Measurements from ENCODE around the gene PCSK5. TPM values are rescaled to one million over a fixed set of nuclear protein-coding genes. Genes with fewer than 3 reads are reported as not detected.

PCSK5 gene
- total RNA-seq, 1 experiment from 2014 or later, result 6.9 TPM

DNA sequence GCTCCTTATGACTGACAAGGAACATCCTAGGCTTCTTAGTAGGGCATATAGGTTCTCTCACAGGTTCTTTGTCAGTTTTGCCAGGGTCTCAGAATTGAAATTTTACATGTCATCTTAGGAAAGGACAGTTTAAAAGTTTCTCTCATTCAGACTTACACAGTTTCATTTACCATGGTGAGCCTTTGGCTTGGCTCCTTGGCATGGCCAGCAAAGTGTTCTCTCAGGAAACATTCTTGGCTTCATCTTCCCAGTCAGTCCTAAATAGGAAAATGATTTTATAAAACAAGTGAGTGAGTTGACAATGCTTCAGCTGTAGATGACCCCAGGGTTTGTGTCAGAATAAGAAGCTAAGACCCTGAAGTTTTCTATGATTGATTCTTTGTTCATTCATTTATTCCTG lies 191.6 kb downstream of the PCSK5 start (continued):
- no peak for TF ChIP-seq ZFX (IDR thresholded peaks at IDR 0.05)
- TF ChIP-seq, protein P1, sequence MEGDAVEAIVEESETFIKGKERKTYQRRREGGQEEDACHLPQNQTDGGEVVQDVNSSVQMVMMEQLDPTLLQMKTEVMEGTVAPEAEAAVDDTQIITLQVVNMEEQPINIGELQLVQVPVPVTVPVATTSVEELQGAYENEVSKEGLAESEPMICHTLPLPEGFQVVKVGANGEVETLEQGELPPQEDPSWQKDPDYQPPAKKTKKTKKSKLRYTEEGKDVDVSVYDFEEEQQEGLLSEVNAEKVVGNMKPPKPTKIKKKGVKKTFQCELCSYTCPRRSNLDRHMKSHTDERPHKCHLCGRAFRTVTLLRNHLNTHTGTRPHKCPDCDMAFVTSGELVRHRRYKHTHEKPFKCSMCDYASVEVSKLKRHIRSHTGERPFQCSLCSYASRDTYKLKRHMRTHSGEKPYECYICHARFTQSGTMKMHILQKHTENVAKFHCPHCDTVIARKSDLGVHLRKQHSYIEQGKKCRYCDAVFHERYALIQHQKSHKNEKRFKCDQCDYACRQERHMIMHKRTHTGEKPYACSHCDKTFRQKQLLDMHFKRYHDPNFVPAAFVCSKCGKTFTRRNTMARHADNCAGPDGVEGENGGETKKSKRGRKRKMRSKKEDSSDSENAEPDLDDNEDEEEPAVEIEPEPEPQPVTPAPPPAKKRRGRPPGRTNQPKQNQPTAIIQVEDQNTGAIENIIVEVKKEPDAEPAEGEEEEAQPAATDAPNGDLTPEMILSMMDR (IDR thresholded peaks at IDR 0.05 in 2 of 3, conservative IDR thresholded peaks at IDR 0.05 in 1 of 3; ENCODE audit: borderline replicate concordance in 1 of 3, insufficient read depth in 1 of 3, low read depth in 2 of 3, low read length in 2 of 3), result no peak
- TF ChIP-seq, protein P2, sequence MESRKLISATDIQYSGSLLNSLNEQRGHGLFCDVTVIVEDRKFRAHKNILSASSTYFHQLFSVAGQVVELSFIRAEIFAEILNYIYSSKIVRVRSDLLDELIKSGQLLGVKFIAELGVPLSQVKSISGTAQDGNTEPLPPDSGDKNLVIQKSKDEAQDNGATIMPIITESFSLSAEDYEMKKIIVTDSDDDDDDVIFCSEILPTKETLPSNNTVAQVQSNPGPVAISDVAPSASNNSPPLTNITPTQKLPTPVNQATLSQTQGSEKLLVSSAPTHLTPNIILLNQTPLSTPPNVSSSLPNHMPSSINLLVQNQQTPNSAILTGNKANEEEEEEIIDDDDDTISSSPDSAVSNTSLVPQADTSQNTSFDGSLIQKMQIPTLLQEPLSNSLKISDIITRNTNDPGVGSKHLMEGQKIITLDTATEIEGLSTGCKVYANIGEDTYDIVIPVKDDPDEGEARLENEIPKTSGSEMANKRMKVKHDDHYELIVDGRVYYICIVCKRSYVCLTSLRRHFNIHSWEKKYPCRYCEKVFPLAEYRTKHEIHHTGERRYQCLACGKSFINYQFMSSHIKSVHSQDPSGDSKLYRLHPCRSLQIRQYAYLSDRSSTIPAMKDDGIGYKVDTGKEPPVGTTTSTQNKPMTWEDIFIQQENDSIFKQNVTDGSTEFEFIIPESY (IDR thresholded peaks at IDR 0.05; ENCODE audit: extremely low read depth, insufficient replicate concordance, low read length), result no peak

DNA sequence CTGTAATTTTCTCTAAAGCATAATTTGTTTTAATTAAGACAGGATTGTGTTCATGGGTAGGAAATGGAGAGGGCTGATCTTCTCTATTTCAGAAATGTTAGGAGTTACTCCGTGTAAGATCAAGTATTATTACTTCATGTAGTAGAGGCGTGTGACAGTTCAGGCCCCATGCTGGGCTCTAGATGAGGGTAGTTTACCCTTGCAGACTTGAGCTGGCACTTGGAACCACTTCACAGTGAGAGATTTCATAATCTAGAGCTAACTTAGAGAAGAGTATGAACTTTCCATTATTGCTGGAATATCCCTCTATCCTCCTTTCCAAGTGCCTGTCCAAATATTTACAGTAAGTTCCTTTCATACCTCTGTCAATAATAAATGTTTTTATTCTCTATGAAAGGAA lies 195.1 kb downstream of the PCSK5 start:
- H3K9ac ChIP-seq (ENCODE audit: low read length), result no peak overlapping the region
- no peaks in the 10 kb centered on the region for H3K4me1 ChIP-seq (ENCODE audit: control insufficient read depth in 1 of 2, insufficient read depth in 2 of 2, low read length in 2 of 2)
- H3K9me2 ChIP-seq (ENCODE audit: insufficient read depth), result no peaks in the 10 kb centered on the region
- TF ChIP-seq ELF1 (IDR thresholded peaks at IDR 0.05; ENCODE audit: borderline replicate concordance, low read depth), result no peak
- no peak for TF ChIP-seq YY1 (IDR thresholded peaks at IDR 0.05; ENCODE audit: extremely low read depth, insufficient replicate concordance, low read depth, low read length)
- TF ChIP-seq TCF7L2 (IDR thresholded peaks at IDR 0.05; ENCODE audit: borderline replicate concordance, extremely low read depth, insufficient read depth, insufficient read length), result no peak
- TF ChIP-seq ZNF274 (IDR thresholded peaks at IDR 0.05; ENCODE audit: low read depth, low read length), result no peak
- TF ChIP-seq CEBPB (IDR thresholded peaks at IDR 0.05; ENCODE audit: low read depth), result no peak
- H4K20me1 ChIP-seq (ENCODE audit: insufficient read depth), result no peaks in the 10 kb centered on the region
- no peak overlapping the region for H2AFZ ChIP-seq (ENCODE audit: low read depth, low read length, poor library complexity, severe bottlenecking)
- CTCF ChIA-PET, result no interaction called here
- H3K4me2 ChIP-seq (ENCODE audit: low read length), result no peak overlapping the region
- H3K9me3 ChIP-seq (ENCODE audit: control insufficient read depth in 1 of 2, insufficient read depth in 1 of 2, low read depth in 1 of 2, low read length in 2 of 2), result no peaks in the 10 kb centered on the region
- no TSS peak for BruUV-seq (replicated peaks)
- intact Hi-C loops (cut with micrococcal nuclease), result no loop called here
- no peaks in the 10 kb centered on the region for H3K36me3 ChIP-seq (ENCODE audit: control insufficient read depth in 1 of 2, insufficient read depth in 2 of 2, low read length in 2 of 2)
- POLR2A ChIA-PET, result no interaction called here
- H3K27ac ChIP-seq (ENCODE audit: low read depth, low read length), result no peak overlapping the region
- H3K4me3 ChIP-seq (replicated peaks in 1 of 2; ENCODE audit: low read depth in 1 of 2, low read length in 2 of 2), result no peak overlapping the region
- no peaks in the 10 kb centered on the region for H3K79me2 ChIP-seq (ENCODE audit: insufficient read depth, low read length)
- RAD21 ChIA-PET (ENCODE audit: low non-redundant PET in 1 of 2, low total read pairs in 2 of 2, uncharacterized antibody in 2 of 2, unreplicated experiment in 2 of 2), result no interaction called here
- DNase-seq (ENCODE audit: low read depth, low spot score) (no peak), ATAC-seq (no peak)
- no peaks in the 10 kb centered on the region for H3K27me3 ChIP-seq (ENCODE audit: insufficient read depth, low read length)
